Stimulated activated CD8-positive, alpha-beta memory T cell treated with anti-CD3 and anti-CD28 coated beads, Interleukin-4, amount 100 ng/mL, for 4 hours (primary cell): ENCODE data around the gene FDXR.

Source experiments
- DNase-seq, 2 donors: peaks; one replicate each; pipeline ENCODE4 v3.0.0-alpha.2; 2020; ENCODE audit warnings: low read depth in 2 of 2, low spot score in 1 of 2

Gene FDXR

DNA sequence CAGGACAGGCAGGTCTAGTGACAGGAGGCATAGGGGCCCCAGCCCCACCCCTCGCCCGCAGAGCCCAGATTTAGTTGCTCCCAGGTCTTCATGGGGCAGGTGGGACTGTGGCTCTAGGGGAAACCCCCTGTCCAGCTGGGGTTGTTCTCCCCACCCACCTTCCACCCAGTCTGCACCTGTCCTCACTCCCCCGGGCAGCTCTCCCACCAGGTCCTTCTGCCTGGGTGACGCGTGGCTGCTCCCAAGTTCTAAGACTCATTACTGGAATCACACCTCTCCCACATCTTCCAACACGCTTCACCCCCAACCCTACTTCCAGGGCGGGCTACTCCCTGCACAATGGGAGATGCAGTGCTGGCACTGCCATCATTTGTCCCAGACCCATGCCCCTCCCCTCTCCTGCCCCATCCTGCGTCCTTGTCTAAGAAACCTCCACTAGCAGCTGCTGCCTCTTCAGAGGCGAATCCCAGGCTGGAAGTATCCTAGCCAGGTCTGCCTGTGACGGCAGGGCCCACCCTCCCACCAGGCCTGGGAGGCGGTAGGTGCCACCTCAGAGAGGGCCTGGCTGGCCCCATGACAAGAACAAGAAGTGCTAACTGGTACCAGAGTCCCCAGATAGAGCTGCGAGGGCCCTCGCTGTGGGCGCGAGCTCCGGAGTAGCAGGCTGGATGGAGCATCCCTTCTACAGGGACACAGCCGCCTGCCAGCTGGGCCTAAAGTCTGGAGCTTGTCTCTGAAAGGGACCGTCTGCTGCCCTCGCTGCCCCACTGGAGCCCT is 35.9 kb downstream of the FDXR start:
- no peak for DNase-seq

DNA sequence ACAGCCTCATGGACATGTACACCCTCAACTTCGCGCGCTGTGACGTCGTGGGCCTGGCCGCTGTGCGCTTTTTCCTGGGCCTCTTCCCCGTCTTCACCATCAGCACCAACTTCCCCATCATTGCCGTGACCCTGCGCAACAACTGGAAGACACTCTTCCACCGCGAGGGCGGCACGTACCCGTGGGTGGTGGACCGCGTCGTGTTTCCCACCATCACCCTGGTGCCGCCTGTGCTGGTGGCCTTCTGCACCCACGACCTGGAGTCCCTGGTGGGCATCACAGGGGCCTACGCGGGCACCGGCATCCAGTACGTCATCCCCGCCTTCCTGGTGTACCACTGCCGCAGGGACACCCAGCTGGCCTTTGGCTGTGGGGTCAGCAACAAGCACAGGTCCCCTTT is 36.6 kb downstream of the FDXR start:
- DNase-seq, result no peak

DNA sequence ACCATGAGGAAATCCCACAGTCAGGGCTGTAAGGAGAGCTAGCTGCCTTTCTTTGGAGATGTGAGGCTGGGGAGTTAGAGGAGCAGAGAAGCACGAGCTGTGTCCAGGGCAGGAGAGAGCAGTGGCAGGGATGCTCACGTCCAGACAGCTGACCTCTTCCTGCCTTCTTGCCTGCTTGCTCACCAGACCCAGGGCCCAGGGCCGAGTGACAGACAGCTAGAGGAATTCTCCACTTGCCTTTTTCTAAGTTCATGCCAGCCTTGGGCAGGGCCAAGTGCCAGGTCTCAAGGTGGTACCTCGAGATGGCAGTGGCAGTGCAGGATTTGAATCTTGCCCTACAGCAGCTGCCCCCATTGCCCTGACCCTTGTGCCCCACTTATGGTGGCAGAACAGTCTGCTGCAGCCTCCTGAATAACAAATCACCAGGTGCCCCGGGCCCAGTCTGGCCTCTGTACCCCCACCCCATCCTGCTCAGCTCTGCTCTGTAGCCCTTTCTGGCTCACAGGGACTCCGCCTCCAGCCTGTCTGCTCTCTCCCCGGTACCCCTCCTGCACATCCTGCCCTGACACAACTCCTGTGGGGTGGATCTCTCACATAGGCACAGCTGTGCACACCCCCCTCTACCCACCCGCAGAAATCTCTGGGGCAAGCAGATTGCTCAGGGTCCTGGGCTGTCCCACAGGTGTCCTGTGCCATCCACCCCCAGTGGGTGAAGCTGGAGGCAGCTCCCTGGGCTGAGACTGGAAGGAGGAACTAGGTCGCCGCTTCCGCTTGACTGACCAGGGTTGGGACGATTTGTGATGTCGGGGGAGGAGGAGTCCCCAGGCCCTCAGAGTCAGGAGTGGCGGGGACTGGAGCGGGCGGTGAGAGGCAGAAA is 39.1 kb downstream of the FDXR start:
- DNase-seq, result no peak

DNA sequence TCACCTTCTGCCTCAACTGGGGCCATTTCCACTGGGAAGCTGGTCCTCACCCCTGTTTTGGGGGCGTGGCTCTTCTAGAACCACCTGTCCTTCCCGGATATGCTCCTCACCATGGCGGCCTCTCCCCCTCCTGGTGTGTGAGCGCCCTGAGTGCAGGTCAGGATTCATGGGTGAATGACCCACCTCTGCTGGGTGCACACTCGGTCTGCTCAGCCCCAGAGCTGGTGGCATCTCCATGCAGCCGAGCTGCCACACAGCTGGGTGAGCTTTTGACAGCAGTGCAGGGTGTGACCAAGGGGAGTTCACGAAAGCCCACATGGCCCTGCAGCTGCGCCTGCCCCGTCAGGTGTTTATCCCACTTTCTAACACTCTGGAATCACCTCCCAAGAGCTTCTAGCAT is 40.4 kb downstream of the FDXR start:
- DNase-seq, result no peak

DNA sequence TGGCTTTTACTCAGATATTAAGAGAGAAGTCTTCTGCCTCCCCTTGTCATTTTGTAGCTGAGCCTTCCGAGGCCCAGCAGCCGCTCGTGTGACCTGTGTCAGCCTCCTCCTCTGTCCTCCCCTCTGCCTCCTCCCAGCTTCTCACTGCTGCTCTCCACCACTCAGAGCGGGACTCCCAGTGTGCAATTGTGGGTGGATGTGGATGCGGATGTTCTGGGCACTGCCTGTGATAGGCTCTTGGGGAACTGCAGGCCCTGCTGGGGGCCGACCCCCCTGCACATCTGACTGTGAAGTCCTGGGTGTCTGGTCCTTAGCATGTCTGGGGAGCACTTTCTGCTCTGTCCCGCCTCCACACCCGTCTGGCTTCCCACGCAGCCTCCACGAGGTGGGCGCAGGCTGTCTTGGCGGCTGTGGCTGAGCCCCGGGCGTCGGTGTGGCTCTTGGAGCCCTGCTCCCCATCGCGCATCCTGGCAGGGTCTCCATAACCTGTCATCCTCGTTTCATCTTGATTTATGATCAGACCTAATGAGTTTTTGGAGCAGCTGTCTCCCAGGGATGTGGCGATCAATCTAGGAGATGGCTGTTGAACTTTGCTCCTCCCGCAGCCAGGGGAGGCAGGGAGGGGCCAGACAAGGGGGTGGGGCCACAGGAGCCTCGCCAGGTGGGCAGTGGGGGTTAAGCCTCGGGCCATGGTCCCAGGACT is 41.2 kb downstream of the FDXR start:
- DNase-seq, result no peak

DNA sequence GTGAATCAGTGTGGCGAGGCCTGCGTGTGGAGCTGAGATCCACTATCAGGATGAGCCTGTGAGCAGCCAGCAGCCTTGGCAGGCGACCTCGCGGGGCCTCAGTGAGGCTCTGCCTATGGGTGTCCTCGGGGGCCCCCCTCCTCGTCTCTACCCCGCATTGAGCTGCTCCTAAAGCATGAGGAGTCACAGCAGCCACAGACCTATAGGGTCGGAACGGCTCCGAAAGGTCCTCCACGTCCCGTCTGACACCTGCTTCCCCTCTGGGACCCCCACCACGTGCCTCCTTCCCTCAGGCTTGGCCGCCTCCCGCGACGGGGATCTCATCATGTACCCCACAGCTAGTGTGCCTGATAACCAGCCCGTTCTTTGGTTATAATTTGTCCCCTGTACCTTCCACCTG is 41.9 kb downstream of the FDXR start:
- no peak for DNase-seq

DNA sequence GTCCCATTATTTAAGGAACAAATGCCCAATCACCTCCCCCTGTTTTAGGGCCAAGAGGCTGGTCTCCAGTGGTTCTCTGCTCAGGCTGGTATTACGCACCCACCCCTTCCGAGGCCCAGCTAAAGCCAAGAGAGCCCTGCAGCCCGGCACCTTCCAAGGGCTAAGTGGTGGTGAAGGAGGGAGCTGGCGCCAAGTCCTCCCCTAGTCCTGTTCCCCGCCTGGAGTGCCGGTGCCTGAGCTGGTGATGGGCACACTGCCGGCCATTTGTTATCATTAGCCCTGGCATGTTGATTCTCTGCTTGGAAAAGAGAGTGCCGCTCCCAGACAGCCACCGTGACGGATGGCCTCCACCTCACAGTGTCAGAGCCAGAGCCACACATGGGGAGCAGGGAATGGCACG is 45.0 kb downstream of the FDXR start:
- DNase-seq, result no peak

DNA sequence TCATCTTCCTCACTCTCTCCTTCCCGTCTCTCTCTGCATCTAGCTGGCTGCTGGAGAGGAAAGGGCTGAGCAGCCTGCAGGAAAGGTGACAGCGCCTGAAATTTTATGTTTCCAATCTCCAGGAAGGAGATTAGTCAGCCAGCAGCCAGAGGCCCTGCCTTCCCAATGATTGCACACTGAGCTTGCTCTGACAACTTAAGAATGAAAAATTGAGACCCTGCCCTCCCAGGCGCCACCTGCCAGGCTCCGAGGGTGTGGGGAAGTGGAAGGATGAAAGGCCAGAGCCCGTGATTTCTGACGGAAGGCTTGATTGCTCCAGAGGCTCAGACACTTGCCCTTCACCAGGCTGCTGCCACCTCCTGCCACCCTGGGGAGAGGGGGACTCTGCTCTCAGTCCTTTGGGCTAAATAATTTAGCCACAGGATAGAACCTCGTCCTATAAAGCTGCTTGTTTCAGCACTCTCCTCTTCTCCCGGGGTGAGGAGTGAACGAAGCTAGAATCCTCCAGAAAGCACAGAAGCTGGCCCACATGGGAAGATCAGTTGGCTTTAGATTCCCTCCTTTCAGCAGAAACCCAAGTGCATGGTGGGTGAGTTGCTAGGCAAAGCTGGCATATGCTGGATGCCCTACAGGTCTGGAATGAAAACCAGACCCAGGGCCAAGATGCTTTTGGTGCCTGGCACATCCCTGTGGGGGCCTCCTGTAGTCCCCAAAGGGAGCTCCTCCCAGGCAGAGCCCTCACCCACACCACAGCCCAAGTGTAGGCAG is 46.7 kb downstream of the FDXR start:
- no peak for DNase-seq

DNA sequence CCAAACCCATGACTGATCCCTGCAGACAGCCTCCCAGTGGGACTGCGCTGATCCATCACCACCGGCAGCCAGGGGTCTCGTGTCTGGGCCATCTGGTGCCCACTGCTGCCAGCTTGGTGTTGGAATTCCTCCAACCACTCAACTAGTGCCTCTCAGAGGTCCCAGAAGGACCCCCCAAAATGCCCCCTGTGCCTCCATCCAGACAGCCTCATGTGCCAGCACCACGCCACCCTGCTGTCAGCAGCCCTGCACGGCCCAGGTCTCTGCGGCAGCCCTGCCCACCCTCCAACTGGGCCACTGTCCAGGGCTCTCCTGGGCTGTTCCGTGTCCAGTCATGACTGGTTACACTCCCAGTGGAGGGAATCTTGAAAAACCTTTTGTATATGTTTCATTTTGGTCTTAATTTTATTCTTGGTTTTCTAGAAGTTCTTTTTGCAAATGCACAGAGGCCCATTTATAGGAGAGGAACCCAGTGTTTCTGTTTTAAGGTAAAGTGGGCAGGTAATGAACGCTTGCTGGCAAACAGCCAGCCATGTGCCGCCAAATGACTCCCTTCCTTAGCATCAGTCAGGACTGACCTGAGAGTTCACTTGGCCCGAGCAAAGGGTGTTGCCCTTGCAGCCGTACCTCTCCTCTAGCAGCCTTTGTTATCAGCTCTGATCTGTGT is 47.7 kb downstream of the FDXR start:
- no peak for DNase-seq

DNA sequence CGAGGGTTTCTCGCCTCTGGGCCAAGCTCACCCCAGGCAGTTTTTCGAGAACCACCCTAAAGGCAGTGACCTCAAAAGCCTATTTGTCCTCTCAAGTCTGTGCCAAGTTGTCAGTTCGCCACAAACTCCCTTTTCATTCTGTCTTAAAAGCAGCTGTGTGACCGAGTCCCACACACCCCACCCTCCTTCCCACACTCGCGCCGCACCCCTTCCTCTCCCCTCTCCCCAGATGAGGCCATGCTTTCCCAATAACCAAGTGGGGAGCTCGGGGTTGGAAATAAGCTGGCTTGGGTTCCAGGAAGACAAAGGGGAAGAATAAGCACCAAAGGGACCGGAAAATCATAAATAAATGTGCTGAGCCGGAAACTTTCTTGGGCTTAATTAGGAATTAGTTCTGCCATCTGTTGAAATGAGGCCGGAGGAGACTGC is 49.8 kb downstream of the FDXR start:
- DNase-seq, result no peak

DNA sequence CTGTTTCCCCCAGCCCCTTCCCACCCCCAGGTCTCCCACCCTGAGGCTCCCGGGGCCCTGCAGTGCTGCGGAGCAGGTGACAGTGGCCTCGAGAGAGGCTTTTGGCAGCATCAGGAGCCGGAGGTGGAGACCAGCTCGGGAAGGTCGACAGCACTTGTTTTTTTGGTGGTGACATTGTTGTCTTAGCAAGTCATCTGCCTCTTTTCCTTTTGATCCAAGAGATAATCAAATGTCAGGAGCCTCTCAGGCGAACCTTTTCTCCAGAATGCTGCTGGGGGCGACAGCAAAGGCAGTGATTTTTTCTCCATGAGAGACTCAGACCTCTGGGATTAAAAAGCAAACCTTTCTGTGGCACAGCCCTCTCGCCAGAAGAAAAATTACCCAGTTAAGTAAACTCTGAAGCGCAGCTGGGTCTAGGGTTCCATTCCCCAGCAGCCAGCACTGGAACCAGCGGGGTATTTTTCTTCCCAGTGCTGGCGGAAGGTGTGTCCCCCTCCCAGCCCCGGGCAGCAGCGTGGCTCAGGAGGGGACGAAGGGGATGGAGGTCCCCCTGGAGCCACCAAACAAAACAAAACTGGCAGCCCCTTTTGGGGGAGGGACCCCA is 50.4 kb downstream of the FDXR start:
- DNase-seq, result no peak

DNA sequence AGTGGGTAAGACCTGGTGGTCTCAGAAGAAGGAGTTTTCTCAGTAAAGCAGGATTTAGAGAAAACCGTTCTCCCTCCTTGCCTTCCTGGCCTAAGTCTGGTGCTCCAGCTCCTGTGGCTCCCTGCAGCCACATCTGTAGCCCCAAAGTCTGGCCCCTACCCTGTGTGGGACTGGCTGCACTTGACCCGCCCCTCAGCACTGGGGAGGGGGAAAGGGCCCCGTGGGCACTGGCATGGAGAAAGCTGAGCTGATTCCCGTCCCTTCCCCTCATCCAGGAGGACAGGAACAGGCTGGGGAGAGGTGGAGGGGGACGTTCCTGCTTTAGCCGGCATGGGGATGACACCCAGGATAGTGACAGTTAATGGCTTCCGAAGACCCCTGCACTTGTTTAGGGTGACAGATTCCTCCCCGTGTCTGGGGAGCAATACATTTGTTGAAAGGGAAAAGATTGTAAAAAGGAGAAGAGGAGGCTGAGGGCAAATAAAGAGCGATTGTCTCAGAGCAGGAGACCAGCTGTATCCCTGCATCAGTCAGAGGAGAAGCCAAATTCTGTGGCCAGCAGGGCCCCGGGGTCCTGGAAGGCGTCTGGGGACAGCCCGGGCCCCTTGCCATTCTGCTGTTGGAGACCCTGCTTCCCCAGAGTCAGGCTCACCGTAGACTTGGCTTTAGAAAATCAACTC is 51.0 kb downstream of the FDXR start:
- DNase-seq, result no peak

DNA sequence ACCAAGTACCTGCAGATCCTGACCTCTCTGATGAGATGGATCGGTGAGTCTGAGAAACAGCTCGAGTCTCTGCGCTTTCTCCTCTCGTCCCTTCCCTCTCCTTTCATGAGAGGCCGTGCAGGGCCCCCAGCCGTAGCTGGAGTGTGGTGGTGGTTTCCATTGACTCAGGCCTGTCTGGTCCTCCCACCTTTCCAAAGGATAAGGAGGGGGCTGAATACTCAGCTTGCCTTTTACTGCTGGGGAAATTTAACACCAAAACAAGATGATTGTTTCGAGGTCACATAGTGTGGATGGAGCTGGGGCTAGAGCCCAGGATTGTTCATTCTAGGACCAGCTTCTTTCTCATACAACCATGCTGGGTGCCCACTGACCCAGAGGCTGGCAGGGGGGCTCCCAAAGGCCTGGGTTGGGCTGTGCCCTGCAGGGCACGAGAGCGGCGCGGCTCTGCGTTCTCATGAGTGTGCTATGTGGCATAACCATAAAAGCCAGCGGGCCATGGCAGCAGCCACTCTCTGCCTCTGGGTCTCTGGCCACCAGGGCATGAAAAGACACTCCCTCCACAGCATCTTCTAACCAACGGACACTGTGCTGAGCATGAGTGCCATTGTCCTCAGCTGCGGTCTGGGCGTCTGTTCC is 52.9 kb downstream of the FDXR start:
- no peak for DNase-seq

DNA sequence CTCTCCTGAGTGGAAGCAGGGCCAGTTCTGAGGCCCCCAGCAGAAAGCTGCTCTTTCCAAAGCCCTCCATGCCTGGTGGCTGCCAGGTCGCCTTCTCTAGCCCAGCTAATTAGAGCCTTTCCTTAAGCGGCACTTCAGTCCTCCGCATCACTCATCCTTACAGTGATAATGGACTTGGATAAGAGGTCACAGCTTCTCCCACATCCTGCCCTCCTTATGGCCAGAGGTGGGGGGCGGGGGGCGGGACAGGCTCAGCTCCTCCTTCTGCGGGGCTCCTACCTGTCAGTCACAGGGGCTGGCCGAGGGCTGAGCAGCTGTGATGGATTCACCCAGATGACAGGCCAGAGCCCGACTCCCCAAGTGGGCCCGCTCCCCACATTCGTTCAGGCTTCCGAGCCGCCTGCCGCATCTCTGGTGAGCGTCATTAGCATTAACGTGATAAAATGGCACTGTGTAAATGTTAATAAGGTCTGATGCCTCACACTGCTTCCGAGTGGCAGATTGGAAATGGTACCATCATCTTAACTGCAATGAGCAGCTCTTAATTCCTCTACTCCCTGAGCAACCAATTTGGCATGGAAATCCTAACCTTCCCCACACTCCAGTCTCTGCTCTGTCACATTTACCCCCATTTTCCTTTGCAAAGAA is 54.4 kb downstream of the FDXR start:
- DNase-seq, result no peak

DNA sequence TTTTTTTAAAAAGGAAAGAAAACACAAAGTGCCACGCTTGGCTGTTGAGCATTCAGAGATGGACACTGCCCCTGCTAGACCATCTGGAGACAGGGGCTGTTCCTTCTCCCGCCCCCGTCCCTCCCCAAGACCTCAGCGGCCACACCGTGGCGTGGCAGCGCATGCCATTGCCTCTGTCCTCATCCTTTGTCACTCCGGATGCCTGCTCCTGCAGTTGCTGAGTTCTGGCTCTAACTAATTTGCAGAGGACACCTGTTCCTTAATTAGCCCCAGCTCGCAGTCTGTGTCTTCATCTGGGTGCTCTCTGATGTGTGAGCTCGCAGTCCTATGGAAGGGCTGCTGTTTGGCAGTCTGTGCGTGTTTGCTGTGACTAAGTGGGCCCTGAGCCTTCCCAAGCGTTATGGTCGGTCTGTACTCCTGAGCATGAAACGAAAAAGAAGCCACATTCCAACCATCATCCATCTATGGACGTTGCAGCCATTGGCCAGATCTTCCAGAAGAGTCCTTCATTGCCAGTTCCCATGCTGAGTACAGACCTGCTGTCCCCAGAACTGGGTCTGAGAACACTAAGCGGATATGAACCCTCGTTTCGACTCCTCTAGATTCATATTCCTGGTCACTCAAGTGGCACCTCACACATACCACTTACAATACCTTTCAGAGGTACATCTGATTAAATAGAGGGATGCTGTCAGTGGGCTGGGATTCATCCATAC is 55.7 kb downstream of the FDXR start:
- no peak for DNase-seq

DNA sequence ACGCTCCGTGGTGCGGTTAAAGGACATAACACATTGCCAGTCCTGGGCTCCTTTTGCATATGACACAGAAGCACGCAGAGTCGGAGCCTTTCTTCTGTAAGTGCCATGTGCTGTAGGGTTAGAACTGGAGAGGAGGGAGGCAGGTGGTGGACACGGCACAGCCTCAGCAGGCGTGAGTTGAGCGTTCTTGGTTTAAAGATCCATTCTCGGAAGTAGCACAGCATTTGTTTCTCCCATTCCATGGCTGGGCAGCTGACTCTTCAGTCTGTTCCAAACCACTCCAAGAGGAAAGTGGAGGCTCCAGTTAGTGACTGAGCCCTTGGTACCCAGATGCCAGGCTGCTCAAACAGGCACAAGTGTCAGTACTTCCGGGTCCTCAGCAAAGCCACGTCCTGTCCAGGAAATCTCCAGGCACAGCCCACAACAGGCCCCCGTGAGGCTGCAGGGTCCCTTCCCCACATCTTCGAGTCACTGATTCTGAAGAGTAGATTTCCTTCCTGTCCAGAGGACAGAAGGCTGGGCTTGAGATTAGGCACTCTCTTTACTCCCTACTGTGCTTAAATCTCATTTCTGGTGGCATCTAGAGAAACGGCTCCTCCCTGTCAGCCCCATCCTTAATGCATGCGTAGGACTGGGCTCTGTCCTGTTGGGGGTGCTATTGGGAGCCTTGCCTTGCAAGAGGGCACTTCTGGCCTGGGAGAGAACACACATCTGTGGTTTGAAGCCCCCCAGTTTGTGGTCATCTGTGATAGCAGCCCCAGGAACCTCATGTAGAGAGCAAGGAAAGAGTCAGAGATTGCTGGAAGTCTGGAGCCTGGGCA is 57.0 kb downstream of the FDXR start:
- no peak for DNase-seq

DNA sequence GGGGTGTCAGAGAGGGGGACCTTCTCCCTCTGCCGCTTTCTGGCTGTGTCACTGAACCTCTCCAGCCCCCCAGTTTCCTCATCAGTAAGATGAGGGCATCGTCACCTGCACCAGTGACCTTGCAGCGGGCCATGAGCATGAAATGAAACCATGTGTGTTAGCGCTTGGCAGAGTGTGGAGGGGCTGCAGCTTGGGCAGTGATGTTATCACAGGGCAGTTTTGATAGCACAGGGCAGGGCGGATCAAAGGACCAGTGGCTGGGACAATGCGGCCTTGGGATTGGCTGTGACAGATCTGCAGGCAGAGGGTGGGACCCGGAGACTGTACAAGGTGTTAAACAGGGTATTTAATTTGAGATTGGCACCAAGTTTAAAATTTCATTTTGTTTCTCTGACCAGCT is 57.7 kb downstream of the FDXR start:
- DNase-seq, result no peak
